CD4-positive, alpha-beta T cell treated with Interleukin-17A for 4 hours (primary cell): ENCODE data around the gene C3orf52.

Experiments
- DNase-seq: peaks from one replicate; pipeline ENCODE4 v3.0.0-alpha.2; 2020; ENCODE audit warnings: mixed read lengths

The C3orf52 gene

GRCh38 chr3:112086875-112087524, 811 bp downstream of the C3orf52 start:
- no peak for DNase-seq

- DNase-seq: no peak
Observed at GRCh38 chr3:112087746-112088145, 1.6 kb downstream of the C3orf52 start.

- DNase-seq: no peak
Observed at GRCh38 chr3:112088944-112089343, 2.8 kb downstream of the C3orf52 start.

GRCh38 chr3:112089956-112090886, 4.0 kb downstream of the C3orf52 start:
- no peak for DNase-seq

GRCh38 chr3:112090887-112091586, 4.8 kb downstream of the C3orf52 start:
- DNase-seq: no peak

- DNase-seq: no peak
Observed at GRCh38 chr3:112092496-112093179, 6.4 kb downstream of the C3orf52 start.

GRCh38 chr3:112093180-112093522, 7.0 kb downstream of the C3orf52 start:
- DNase-seq: no peak

- no peak for DNase-seq
Observed at GRCh38 chr3:112095731-112096130, 9.5 kb downstream of the C3orf52 start.

- DNase-seq: no peak
Observed at GRCh38 chr3:112096176-112096575, 10.0 kb downstream of the C3orf52 start.

- no peak for DNase-seq
Observed at GRCh38 chr3:112097378-112097777, 11.2 kb downstream of the C3orf52 start.

- DNase-seq: no peak
Observed at GRCh38 chr3:112101916-112102315, 15.7 kb downstream of the C3orf52 start.

GRCh38 chr3:112104774-112105173, 18.6 kb downstream of the C3orf52 start:
- no peak for DNase-seq

GRCh38 chr3:112109322-112109721, 23.1 kb downstream of the C3orf52 start:
- no peak for DNase-seq

GRCh38 chr3:112111785-112112402, 25.7 kb downstream of the C3orf52 start:
- peak; percentile 74 for DNase-seq

- no peak for DNase-seq
Observed at GRCh38 chr3:112114576-112115160, 28.5 kb downstream of the C3orf52 start.

- no peak for DNase-seq
Observed at GRCh38 chr3:112115161-112115739, 29.1 kb downstream of the C3orf52 start.

GRCh38 chr3:112115806-112116383, 29.7 kb downstream of the C3orf52 start:
- no peak for DNase-seq

GRCh38 chr3:112116748-112117186, 30.6 kb downstream of the C3orf52 start:
- no peak for DNase-seq

- no peak for DNase-seq
Observed at GRCh38 chr3:112117415-112117814, 31.2 kb downstream of the C3orf52 start.

- no peak for DNase-seq
Observed at GRCh38 chr3:112117841-112118571, 31.8 kb downstream of the C3orf52 start.
